ENCODE measurements around the gene HOXD4. TPM values are rescaled to one million over a fixed set of nuclear protein-coding genes. Genes with fewer than 3 reads are reported as not detected.

Gene HOXD4
- under 1 TPM; 0.35 to 0.99 (median 0.52) TPM for polyA plus RNA-seq (ENCODE audit: insufficient read depth in 1 of 5, insufficient read length in 5 of 5, low replicate concordance in 1 of 5)
- long read RNA-seq, donor 1, partial matches to known transcripts, result 0 of 1 reads
- long read RNA-seq, donor 1, other reads (novel, unspliced or antisense), result 0 of 1 reads
- long read RNA-seq, donor 2, result 0 reads
- long read RNA-seq, donor 3, result 0 reads
- long read RNA-seq, donor 4, result 0 reads
- long read RNA-seq, donor 5, partial matches to known transcripts, result 0 of 1 reads
- long read RNA-seq, donor 5, other reads (novel, unspliced or antisense), result 0 of 1 reads
- long read RNA-seq, donor 6, result 0 reads
- long read RNA-seq, donor 7, result 0 reads
- long read RNA-seq, donor 8, result 0 reads

- DNase-seq, result no peak
These were observed at the start of gene HOXD4 for GRCh38 chr2:176151442-176152287. HOXD4 (plus strand) TSS chr2:176151550; CDS start chr2:176151634, 84 bp downstream.

- DNase-seq, result no peak
These were observed 49.5 kb upstream of the HOXD4 start for GRCh38 chr2:176101842-176102241.

- DNase-seq, result no peak
These were observed 49.0 kb upstream of the HOXD4 start for GRCh38 chr2:176102309-176102866.

- no peak for DNase-seq
These were observed 48.2 kb upstream of the HOXD4 start for GRCh38 chr2:176103194-176103593.

GRCh38 chr2:176103742-176104315 is 47.5 kb upstream of the HOXD4 start:
- no peak for DNase-seq

- no peak for DNase-seq
These were observed 46.9 kb upstream of the HOXD4 start for GRCh38 chr2:176104316-176105077.

GRCh38 chr2:176105078-176105729 is 46.1 kb upstream of the HOXD4 start:
- no peak for DNase-seq

GRCh38 chr2:176105730-176106580 is 45.4 kb upstream of the HOXD4 start:
- no peak for DNase-seq

- DNase-seq, result no peak
These were observed 44.5 kb upstream of the HOXD4 start, which contains the start of gene HOXD11 for GRCh38 chr2:176106581-176107539. HOXD11 (plus strand) TSS chr2:176107280; CDS start chr2:176107356, 76 bp downstream.

GRCh38 chr2:176107731-176108181 is 43.6 kb upstream of the HOXD4 start:
- no peak for DNase-seq

GRCh38 chr2:176109192-176109901 is 42.0 kb upstream of the HOXD4 start:
- DNase-seq, result no peak

GRCh38 chr2:176109946-176110345 is 41.4 kb upstream of the HOXD4 start:
- DNase-seq, result no peak

- DNase-seq, result no peak
These were observed 40.7 kb upstream of the HOXD4 start for GRCh38 chr2:176110415-176111308.

GRCh38 chr2:176111309-176111663 is 40.1 kb upstream of the HOXD4 start:
- DNase-seq, result peak in 1 of 2 donors; percentile 51

GRCh38 chr2:176111846-176112374 is 39.4 kb upstream of the HOXD4 start:
- DNase-seq, result no peak
